Activated CD8-positive, alpha-beta T cell treated with anti-CD3 and anti-CD28 coated beads, Interleukin-2, amount 10 ng/mL, durations not matched to agents 7 days and 5 days (primary cell): ENCODE results near the gene PITHD1. TPM values are rescaled to one million over a fixed set of nuclear protein-coding genes. Genes with fewer than 3 reads are reported as not detected.
"Not testable (repeated sequence)": the region's sequence is repeated elsewhere in the genome, so short reads cannot be mapped to it uniquely, and the experiment has no call there.

Experiments
- ATAC-seq: fragments of 150-1000 bp; cut with Tn5 transposase; one replicate; pipeline ENCODE4 v1.10.0; 2021; ENCODE audit warnings: moderate library complexity
- CTCF ChIA-PET: fragments of 350-600 bp; sonication (Branson Sonifier 250); formaldehyde crosslinking; loops from one replicate; lab custom pipeline; 2021; ENCODE audit warnings: antibody characterized with exemption; lab: Charles Lee
- POLR2A ChIA-PET: fragments of 350-600 bp; sonication (Branson Sonifier 250); formaldehyde crosslinking; loops from one replicate; lab custom pipeline; 2021; ENCODE audit warnings: antibody characterized with exemption; lab: Charles Lee
- DNase-seq: peaks from one replicate; pipeline ENCODE4 v3.0.0-alpha.2; 2020
- H3K27ac Mint-ChIP-seq: one replicate; pipeline ENCODE4 v1.8.0; 2021; ENCODE audit warnings: mild to moderate bottlenecking, mixed read lengths
- H3K27me3 Mint-ChIP-seq: one replicate; pipeline ENCODE4 v1.8.0; 2021; ENCODE audit warnings: low read depth, mixed read lengths
- H3K36me3 Mint-ChIP-seq: one replicate; pipeline ENCODE4 v1.8.0; 2021; ENCODE audit warnings: low read depth, mixed read lengths
- H3K4me1 Mint-ChIP-seq: one replicate; pipeline ENCODE4 v1.8.0; 2021; ENCODE audit warnings: low read depth, mixed read lengths
- H3K4me3 Mint-ChIP-seq: one replicate; pipeline ENCODE4 v1.8.0; 2021; ENCODE audit warnings: mild to moderate bottlenecking, mixed read lengths
- H3K9me3 Mint-ChIP-seq: one replicate; pipeline ENCODE4 v1.8.0; 2022; ENCODE audit warnings: mixed read lengths; ENCODE audit not compliant: insufficient read depth
- total RNA-seq, 2 experiments: library from RNA; stranded (reverse); gene quantifications; one replicate each; pipeline ENCODE4 v1.2.3, GENCODE V29; 2021

PITHD1 gene
- total RNA-seq, 2 experiments from 2014 or later: 62.3 to 67.9 TPM

DNA sequence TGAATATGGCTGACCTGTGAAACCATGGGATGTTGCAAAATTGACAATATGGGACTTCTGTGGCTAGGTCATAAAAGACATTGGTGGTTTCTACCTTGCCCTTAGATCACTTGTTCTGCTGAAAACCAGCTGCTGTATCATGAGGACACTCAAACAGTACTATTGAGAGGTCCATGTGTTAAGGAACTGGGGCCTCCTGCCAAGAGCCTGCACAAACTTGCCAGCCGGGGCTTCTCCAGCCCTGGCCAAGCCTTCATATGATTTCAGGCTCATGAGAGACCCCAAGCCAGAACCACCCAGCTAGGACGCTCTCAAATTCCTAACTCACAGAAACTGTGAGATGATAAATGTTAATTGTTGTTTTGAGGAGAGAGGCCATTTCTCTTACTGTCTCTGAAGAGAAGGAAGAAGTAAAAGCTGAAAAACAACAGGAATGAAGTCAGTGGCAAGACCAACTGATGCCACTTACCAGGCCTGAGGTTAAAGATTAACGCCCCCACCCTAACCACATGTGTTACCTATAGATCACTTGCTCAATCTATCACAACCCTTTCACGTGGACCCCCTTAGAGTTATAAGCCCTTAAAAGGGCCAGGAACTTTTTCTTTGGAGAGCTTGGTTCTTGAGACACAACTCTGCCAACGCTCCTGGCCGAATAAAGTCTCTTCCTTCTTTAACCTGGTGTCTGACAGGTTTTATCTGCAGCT is 3.9 kb upstream of the PITHD1 start:
- H3K27me3 Mint-ChIP-seq: no peaks in the 10 kb centered on the region
- no peak overlapping the region for H3K4me3 Mint-ChIP-seq
- DNase-seq (no peak), ATAC-seq (no peak)
- H3K36me3 Mint-ChIP-seq: no peaks in the 10 kb centered on the region
- no peaks in the 10 kb centered on the region for H3K9me3 Mint-ChIP-seq
- H3K27ac Mint-ChIP-seq: no peak overlapping the region
- ChIA-PET POLR2A (interaction anchor here (0.6 to 0.8 kb wide), 2 partner anchors 31 to 156 kb away, joined by 3 to 4 read pairs; partner anchors contain the start of gene ELOA), CTCF (interaction anchor here (0.8 to 2.1 kb wide), 8 partner anchors 16 to 142 kb away, joined by 3 to 13 read pairs (median 4); partner anchors contain the start of gene LYPLA2)
- H3K4me1 Mint-ChIP-seq: peaks cover 41% of the 10 kb centered on the region

- ChIA-PET CTCF (interaction anchor here (1.3 to 3.2 kb wide), 5 partner anchors 24 to 140 kb away, joined by 3 to 23 read pairs (median 4); partner anchors contain the start of genes GALE and RPL11), POLR2A (no interaction called here)
- peaks cover 6% of the 10 kb centered on the region for H3K36me3 Mint-ChIP-seq
- no peak overlapping the region for H3K27ac Mint-ChIP-seq
- ATAC-seq: no peak
- H3K27me3 Mint-ChIP-seq: no peaks in the 10 kb centered on the region
- no peaks in the 10 kb centered on the region for H3K9me3 Mint-ChIP-seq
- H3K4me3 Mint-ChIP-seq: no peak overlapping the region
- peaks cover 52% of the 10 kb centered on the region for H3K4me1 Mint-ChIP-seq
- no peak for DNase-seq
Measured at GRCh38 chr1:23776217-23776616, 2.0 kb upstream of the PITHD1 start.

- no peak for ATAC-seq
- POLR2A ChIA-PET: interaction anchor here (1.0 to 3.3 kb wide), 8 partner anchors 8 to 180 kb away, joined by 3 to 25 read pairs (median 5); partner anchors contain the start of genes GALE, LYPLA2 and PNRC2
Measured at GRCh38 chr1:23779826-23780371, 1.7 kb downstream of the PITHD1 start.

DNA sequence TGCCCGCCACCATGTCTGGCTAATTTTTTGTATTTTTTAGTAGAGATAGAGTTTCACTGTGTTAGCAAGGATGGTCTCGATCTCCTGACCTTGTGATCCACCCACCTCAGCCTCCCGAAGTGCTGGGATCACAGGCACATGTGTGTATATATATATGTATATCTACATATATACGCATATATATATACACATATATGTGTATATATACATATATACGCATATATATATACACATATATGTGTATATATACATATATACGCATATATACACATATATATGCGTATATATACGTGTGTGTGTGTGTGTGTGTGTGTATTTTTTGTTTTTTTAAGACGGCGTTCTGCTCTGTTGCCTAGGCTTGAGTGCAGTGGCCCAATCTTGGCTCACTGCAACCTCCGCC is 4.9 kb downstream of the PITHD1 start:
- DNase-seq, POLR2A ChIA-PET, H3K27me3 Mint-ChIP-seq, ATAC-seq, H3K27ac Mint-ChIP-seq, H3K9me3 Mint-ChIP-seq, H3K4me3 Mint-ChIP-seq: not testable (repeated sequence)
- Mint-ChIP-seq H3K4me1 (peaks cover 21% of the 10 kb centered on the region), H3K36me3 (peaks cover 51% of the 10 kb centered on the region)
- CTCF ChIA-PET: interaction anchor here (2.0 to 2.8 kb wide), 2 partner anchors 11 to 16 kb away, joined by 7 to 9 read pairs; no protein-coding TSS in a partner anchor

More at GRCh38 chr1:23779826-23780371, 1.7 kb downstream of the PITHD1 start:
- Mint-ChIP-seq H3K27me3 (no peaks in the 10 kb centered on the region), H3K4me3 (peak overlapping the region; percentile 84), H3K4me1 (peaks cover 44% of the 10 kb centered on the region), H3K9me3 (no peaks in the 10 kb centered on the region), H3K36me3 (peaks cover 23% of the 10 kb centered on the region), H3K27ac (peak overlapping the region; percentile 50)
- CTCF ChIA-PET: interaction anchor here (0.9 to 1.8 kb wide), 8 partner anchors 8 to 1674 kb away, joined by 3 to 9 read pairs (median 4); partner anchors contain the start of genes HMGCL and RPL11
- no peak for DNase-seq

GRCh38 chr1:23784846-23785245 is 6.6 kb downstream of the PITHD1 start:
- no peak overlapping the region for H3K27ac Mint-ChIP-seq
- DNase-seq (no peak), ATAC-seq (no peak)
- POLR2A ChIA-PET: no interaction called here
- CTCF ChIA-PET: interaction anchor here (2.0 to 2.8 kb wide), 3 partner anchors 13 to 131 kb away, joined by 7 to 9 read pairs (median 8); no protein-coding TSS in a partner anchor
- no peaks in the 10 kb centered on the region for H3K9me3 Mint-ChIP-seq
- H3K36me3 Mint-ChIP-seq: peaks cover 62% of the 10 kb centered on the region
- peaks cover 16% of the 10 kb centered on the region for H3K4me1 Mint-ChIP-seq
- no peak overlapping the region for H3K4me3 Mint-ChIP-seq
- no peaks in the 10 kb centered on the region for H3K27me3 Mint-ChIP-seq

GRCh38 chr1:23787701-23788100 is 9.5 kb downstream of the PITHD1 start:
- CTCF ChIA-PET: interaction anchor here (0.5 to 2.7 kb wide), 5 partner anchors 14 to 242 kb away, joined by 3 to 13 read pairs (median 5); partner anchors contain the start of gene CNR2
- H3K4me3 Mint-ChIP-seq: no peak overlapping the region
- H3K9me3 Mint-ChIP-seq: no peaks in the 10 kb centered on the region
- DNase-seq: no peak
- H3K4me1 Mint-ChIP-seq: peaks cover 31% of the 10 kb centered on the region
- no peak overlapping the region for H3K27ac Mint-ChIP-seq
- no peak for ATAC-seq
- POLR2A ChIA-PET: interaction anchor here (1.2 kb wide), 1 partner anchor 8 kb away, joined by 5 read pairs; no protein-coding TSS in a partner anchor
- H3K27me3 Mint-ChIP-seq: no peaks in the 10 kb centered on the region
- peaks cover 57% of the 10 kb centered on the region for H3K36me3 Mint-ChIP-seq

DNA sequence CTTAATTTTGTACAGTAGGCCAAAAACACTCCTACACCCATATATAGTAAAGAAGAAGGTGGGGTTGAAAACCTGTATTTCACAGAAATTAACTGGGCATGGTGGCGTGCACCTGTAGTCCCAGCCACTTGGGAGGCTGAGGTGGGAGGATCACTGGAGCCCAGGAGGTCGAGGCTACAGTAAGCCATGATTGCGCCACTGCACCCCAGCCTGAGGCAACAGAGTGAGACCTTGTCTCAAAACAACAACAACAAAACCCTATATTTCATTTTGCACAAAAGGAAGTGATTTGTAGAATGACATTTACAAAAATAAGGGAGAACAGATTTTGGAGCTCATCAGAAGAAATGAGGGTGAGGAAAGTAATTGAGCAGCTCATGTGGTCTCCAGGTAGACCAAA is 10.5 kb downstream of the PITHD1 start:
- ChIA-PET CTCF (interaction anchor here (1.3 to 2.7 kb wide), 4 partner anchors 14 to 124 kb away, joined by 3 to 13 read pairs (median 5); partner anchors contain the start of gene CNR2), POLR2A (interaction anchor here (4.0 kb wide), 1 partner anchor 12 kb away, joined by 33 read pairs; the partner anchor contains the start of gene GALE)
- no peak overlapping the region for H3K4me3 Mint-ChIP-seq
- H3K27me3 Mint-ChIP-seq: no peaks in the 10 kb centered on the region
- H3K9me3 Mint-ChIP-seq: no peaks in the 10 kb centered on the region
- no peak overlapping the region for H3K27ac Mint-ChIP-seq
- DNase-seq: no peak
- H3K36me3 Mint-ChIP-seq: peaks cover 56% of the 10 kb centered on the region
- no peak for ATAC-seq
- H3K4me1 Mint-ChIP-seq: peaks cover 37% of the 10 kb centered on the region

- peak within 1 kb of the TSS; percentile 97 for H3K27ac Mint-ChIP-seq
- H3K4me1 Mint-ChIP-seq: peaks cover 36% of the 10 kb centered on the region
- peaks cover 50% of the 10 kb centered on the region for H3K36me3 Mint-ChIP-seq
- ATAC-seq (peak; percentile 90), DNase-seq (peak; percentile 92)
- ChIA-PET CTCF (interaction anchor here (1.3 to 2.4 kb wide), 6 partner anchors 11 to 125 kb away, joined by 3 to 10 read pairs (median 6); no protein-coding TSS in a partner anchor), POLR2A (interaction anchor here (1.5 to 4.0 kb wide), 4 partner anchors 10 to 169 kb away, joined by 4 to 33 read pairs (median 18); partner anchors contain the start of genes GALE, PITHD1 and PNRC2)
- H3K4me3 Mint-ChIP-seq: peak within 1 kb of the TSS; percentile 95
- no peaks in the 10 kb centered on the region for H3K27me3 Mint-ChIP-seq
- no peaks in the 10 kb centered on the region for H3K9me3 Mint-ChIP-seq
Measured at GRCh38 chr1:23790696-23791515, 12.7 kb downstream of the PITHD1 start, which contains the start of gene LYPLA2. Gene LYPLA2, plus strand, starts transcription at chr1:23791145. Its CDS starts 1,538 bp downstream, at chr1:23792683.

DNA sequence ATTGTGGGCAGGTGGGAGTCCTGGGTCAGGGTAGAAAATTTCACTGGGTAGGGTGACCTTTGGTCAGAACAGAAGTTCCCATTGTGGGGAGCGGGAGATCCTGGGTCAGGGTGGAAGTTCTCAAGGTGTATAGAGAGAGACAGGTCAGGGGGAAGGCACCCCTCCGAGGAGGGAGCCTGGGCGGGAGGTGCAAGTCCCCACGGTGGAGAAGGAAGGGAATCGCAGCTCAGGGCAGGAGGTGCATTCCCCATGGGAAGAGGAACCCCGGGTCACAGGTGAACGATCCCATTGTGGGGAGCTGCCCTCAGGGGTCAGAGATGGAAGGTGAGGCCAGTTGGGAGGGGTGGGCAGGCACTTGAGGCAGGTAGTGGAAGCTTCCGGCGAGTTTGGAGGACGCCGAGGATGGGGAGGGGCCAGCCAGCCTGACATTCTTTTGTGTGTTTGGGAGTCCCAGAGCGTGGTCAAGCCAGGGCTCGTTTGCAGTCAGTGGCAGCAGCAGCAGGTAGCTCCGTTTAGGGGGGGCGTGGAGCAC is 13.4 kb downstream of the PITHD1 start:
- CTCF ChIA-PET: interaction anchor here (0.9 to 2.4 kb wide), 6 partner anchors 11 to 125 kb away, joined by 3 to 10 read pairs (median 6); no protein-coding TSS in a partner anchor
- peak; percentile 54 for DNase-seq
- ATAC-seq: peak; percentile 36
- POLR2A ChIA-PET: interaction anchor here (1.5 to 4.0 kb wide), 4 partner anchors 10 to 168 kb away, joined by 4 to 33 read pairs (median 18); partner anchors contain the start of genes GALE, PITHD1 and PNRC2
- H3K4me1 Mint-ChIP-seq: peaks cover 36% of the 10 kb centered on the region
- H3K9me3 Mint-ChIP-seq: no peaks in the 10 kb centered on the region
- H3K27me3 Mint-ChIP-seq: no peaks in the 10 kb centered on the region
- H3K27ac Mint-ChIP-seq: peak overlapping the region; percentile 97
- peak overlapping the region; percentile 95 for H3K4me3 Mint-ChIP-seq
- H3K36me3 Mint-ChIP-seq: peaks cover 47% of the 10 kb centered on the region

DNA sequence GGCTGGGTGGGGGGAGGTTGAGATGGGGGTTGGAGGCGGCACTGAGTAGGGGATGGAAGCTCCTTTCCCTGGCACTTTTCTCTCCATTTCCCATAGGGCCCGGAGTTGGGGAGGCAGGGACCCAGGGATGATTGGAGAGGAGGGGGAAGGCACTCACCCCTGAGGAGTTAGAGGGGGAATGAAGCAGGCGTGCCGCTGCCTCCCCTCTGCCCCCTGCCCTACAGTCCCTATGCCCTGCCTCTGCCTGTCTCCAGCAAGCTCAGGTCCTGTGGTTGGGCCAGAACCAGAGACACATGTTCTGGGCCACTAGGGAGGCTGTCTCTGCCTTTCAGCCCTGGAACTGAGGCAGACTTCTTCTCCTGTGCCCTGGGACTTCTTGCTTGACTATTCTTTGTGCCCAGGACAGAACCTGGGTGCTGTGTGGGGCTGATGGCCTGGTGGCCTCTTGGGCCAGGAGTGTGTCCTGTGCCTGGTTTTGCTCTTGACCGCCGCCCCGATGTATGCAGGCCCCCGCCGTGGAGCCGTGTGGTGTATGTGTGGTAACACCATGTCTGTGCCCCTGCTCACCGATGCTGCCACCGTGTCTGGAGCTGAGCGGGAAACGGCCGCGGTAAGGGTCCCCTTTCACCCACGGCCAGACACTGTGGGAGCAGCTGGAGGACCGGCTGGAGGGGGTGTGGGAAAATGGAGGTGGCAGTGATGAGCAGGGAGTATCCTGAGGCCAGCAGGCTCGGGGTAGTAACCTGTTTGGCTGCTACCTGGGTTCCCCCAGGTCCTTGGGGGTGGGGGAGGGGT is 14.1 kb downstream of the PITHD1 start:
- ChIA-PET POLR2A (interaction anchor here (0.7 to 4.0 kb wide), 6 partner anchors 9 to 167 kb away, joined by 3 to 33 read pairs (median 8); partner anchors contain the start of genes GALE, PITHD1 and PNRC2), CTCF (interaction anchor here (0.9 to 2.1 kb wide), 5 partner anchors 12 to 124 kb away, joined by 3 to 10 read pairs (median 5); no protein-coding TSS in a partner anchor)
- Mint-ChIP-seq H3K9me3 (no peaks in the 10 kb centered on the region), H3K36me3 (peaks cover 46% of the 10 kb centered on the region), H3K4me3 (peak overlapping the region; percentile 95), H3K27ac (peak overlapping the region; percentile 97), H3K27me3 (no peaks in the 10 kb centered on the region), H3K4me1 (peaks cover 36% of the 10 kb centered on the region)
- DNase-seq: no peak
- no peak for ATAC-seq
